PC-9 (cell line): Measurements from ENCODE around the gene CAMKMT. TPM values are rescaled to one million over a fixed set of nuclear protein-coding genes. Genes with fewer than 3 reads are reported as not detected.

Source experiments
- BruUV-seq: library from RNA; stranded (reverse); fragments of 400-500 nt; replicated peaks from 2 replicates; lab custom pipeline; 2021; lab: Mats Ljungman, UMichigan
- CTCF ChIA-PET: fragments of 300-600 bp; sonication (Branson Sonifier 250); formaldehyde crosslinking; loops from one replicate; lab custom pipeline; 2022; ENCODE audit warnings: antibody characterized with exemption; lab: Charles Lee
- POLR2A ChIA-PET: fragments of 300-600 bp; sonication (Branson Sonifier 250); formaldehyde crosslinking; loops from one replicate; lab custom pipeline; 2022; ENCODE audit warnings: antibody characterized with exemption; ENCODE audit not compliant: unreplicated experiment; lab: Charles Lee
- DNase-seq, 2 experiments: peaks; one replicate each; pipeline versions ENCODE4 v3.0.0 to v3.0.0-alpha.2; 2015 to 2022; ENCODE audit warnings: mixed read lengths in 1 of 2
- H2AFZ ChIP-seq: fragments of 200-600 bp; sonication (generic); 2 replicates; pipeline ENCODE4 v1.8.1; 2017; ENCODE audit warnings: antibody characterized with exemption
- H3F3A ChIP-seq: fragments of 200-600 bp; sonication (generic); 2 replicates; pipeline ENCODE4 v1.8.1; 2017; ENCODE audit warnings: antibody characterized with exemption, mild to moderate bottlenecking, low read depth; ENCODE audit not compliant: insufficient read depth
- H3K27ac ChIP-seq: fragments of 200-600 bp; sonication (generic); 2 replicates; pipeline ENCODE4 v1.6.1; 2016; ENCODE audit warnings: mixed run types
- H3K27me3 ChIP-seq: fragments of 200-600 bp; sonication (generic); 2 replicates; pipeline ENCODE4 v1.6.1; 2016; ENCODE audit warnings: low read depth, mixed run types; ENCODE audit not compliant: insufficient read depth
- H3K36me3 ChIP-seq: fragments of 200-600 bp; sonication (generic); 2 replicates; pipeline ENCODE4 v1.6.1; 2016; ENCODE audit warnings: low read depth, mixed run types
- H3K4me1 ChIP-seq: fragments of 200-600 bp; sonication (generic); replicated peaks from 2 replicates; pipeline ENCODE4 v1.6.1; 2016; ENCODE audit warnings: mixed run types; ENCODE audit not compliant: insufficient read depth
- H3K4me2 ChIP-seq: fragments of 200-600 bp; sonication (generic); 2 replicates; pipeline ENCODE4 v1.6.1; 2017; ENCODE audit warnings: mixed run types
- H3K4me3 ChIP-seq: fragments of 200-600 bp; sonication (generic); 2 replicates; pipeline ENCODE4 v1.6.1; 2016; ENCODE audit warnings: mixed run types
- H3K79me2 ChIP-seq: fragments of 200-600 bp; sonication (generic); 2 replicates; pipeline ENCODE4 v1.6.1; 2017; ENCODE audit warnings: low read depth, mixed run types
- H3K9me2 ChIP-seq: fragments of 200-600 bp; sonication (generic); 2 replicates; pipeline ENCODE4 v1.8.1; 2017; ENCODE audit warnings: mild to moderate bottlenecking; ENCODE audit not compliant: insufficient read depth
- H3K9me3 ChIP-seq: fragments of 200-600 bp; sonication (generic); 2 replicates; pipeline ENCODE4 v1.8.1; 2016; ENCODE audit warnings: low read depth; ENCODE audit not compliant: insufficient read depth
- H4K20me1 ChIP-seq: fragments of 200-600 bp; sonication (generic); 2 replicates; pipeline ENCODE4 v1.8.1; 2017; ENCODE audit not compliant: insufficient read depth
- CTCF ChIP-seq: fragments of 200-600 bp; sonication (generic); conservative IDR thresholded peaks from 2 replicates; pipeline ENCODE4 v1.6.1; 2017; ENCODE audit warnings: mixed run types, antibody characterized with exemption, mild to moderate bottlenecking, moderate library complexity
- EZH2 ChIP-seq: fragments of 200-600 bp; sonication (generic); IDR thresholded peaks from 2 replicates; pipeline ENCODE4 v1.8.0; 2017; ENCODE audit warnings: antibody characterized with exemption, low read depth
- intact Hi-C: fragments of 100-400 bp; cut with micrococcal nuclease; formaldehyde crosslinking; loops from one replicate; pipeline ENCODE4 v1.10.0; 2022; ENCODE audit not compliant: unreplicated experiment
- total RNA-seq: library from RNA; stranded (reverse); gene quantifications from 2 replicates; pipeline ENCODE4 v1.2.3, GENCODE V29; 2021

The CAMKMT gene
- total RNA-seq, 1 experiment from 2014 or later = 17.9 TPM

GRCh38 chr2:44649381-44649780 lies 287.6 kb downstream of the CAMKMT start:
- Histone ChIP-seq H3K9me2 (no peaks in the 10 kb centered on the region), H2AFZ (no peak overlapping the region), H3K4me2 (no peak overlapping the region), H3F3A (no peaks in the 10 kb centered on the region; the same call in 1 of the 2 replicates), H3K4me1 (no peaks in the 10 kb centered on the region), H3K36me3 (no peaks in the 10 kb centered on the region), H3K27ac (no peak overlapping the region), H3K27me3 (no peaks in the 10 kb centered on the region), H4K20me1 (no peaks in the 10 kb centered on the region), H3K9me3 (no peaks in the 10 kb centered on the region), H3K4me3 (no peak overlapping the region), H3K79me2 (no peaks in the 10 kb centered on the region)
- POLR2A ChIA-PET = no interaction called here
- no peak for TF ChIP-seq EZH2
- no peak for TF ChIP-seq CTCF
- no TSS peak for BruUV-seq
- DNase-seq = no peak
- CTCF ChIA-PET = no interaction called here
- intact Hi-C loops = no loop called here

- CTCF ChIA-PET = no interaction called here
- DNase-seq = no peak
- Histone ChIP-seq H3K4me2 (no peak overlapping the region), H3K27ac (no peak overlapping the region), H4K20me1 (no peaks in the 10 kb centered on the region), H3K9me2 (no peaks in the 10 kb centered on the region), H3K36me3 (no peaks in the 10 kb centered on the region), H2AFZ (no peak overlapping the region), H3K4me3 (no peak overlapping the region), H3K4me1 (peaks cover 12% of the 10 kb centered on the region), H3K27me3 (no peaks in the 10 kb centered on the region), H3F3A (peaks cover 6% of the 10 kb centered on the region; the same call in 1 of the 2 replicates), H3K79me2 (no peaks in the 10 kb centered on the region), H3K9me3 (no peaks in the 10 kb centered on the region)
- no peak for TF ChIP-seq CTCF
- TF ChIP-seq EZH2 = no peak
- BruUV-seq = no TSS peak
- intact Hi-C loops = no loop called here
- POLR2A ChIA-PET = no interaction called here
Measured at GRCh38 chr2:44650796-44651195, 289.0 kb downstream of the CAMKMT start.

- Histone ChIP-seq H3F3A (peaks cover 8% of the 10 kb centered on the region; the same call in 1 of the 2 replicates), H3K27me3 (no peaks in the 10 kb centered on the region), H3K27ac (no peak overlapping the region), H3K36me3 (no peaks in the 10 kb centered on the region), H3K9me2 (no peaks in the 10 kb centered on the region), H4K20me1 (no peaks in the 10 kb centered on the region), H3K4me1 (peaks cover 14% of the 10 kb centered on the region), H2AFZ (no peak overlapping the region), H3K4me2 (no peak overlapping the region), H3K9me3 (no peaks in the 10 kb centered on the region), H3K79me2 (no peaks in the 10 kb centered on the region), H3K4me3 (no peak overlapping the region)
- BruUV-seq = no TSS peak
- DNase-seq = no peak
- ChIA-PET CTCF (no interaction called here), POLR2A (interaction anchor here (0.6 kb wide), 1 partner anchor 57 kb away, joined by 7 read pairs; no protein-coding TSS in a partner anchor)
- intact Hi-C loops = no loop called here
- no peak for TF ChIP-seq CTCF
- TF ChIP-seq EZH2 = no peak
Measured at GRCh38 chr2:44651974-44652373, 290.2 kb downstream of the CAMKMT start.
